GM19193 (cell line): ENCODE measurements around the gene SLC10A7.

Experiments
- POLR2A ChIP-seq: IDR thresholded peaks from 4 replicates; pipeline ENCODE4 v1.6.1; 2011; ENCODE audit not compliant: insufficient read depth, insufficient read length; ENCODE audit errors: extremely low read depth

Gene SLC10A7

GRCh38 chr4:146507632-146508031 is 14.1 kb downstream of the SLC10A7 start:
- TF ChIP-seq POLR2A = no peak

DNA sequence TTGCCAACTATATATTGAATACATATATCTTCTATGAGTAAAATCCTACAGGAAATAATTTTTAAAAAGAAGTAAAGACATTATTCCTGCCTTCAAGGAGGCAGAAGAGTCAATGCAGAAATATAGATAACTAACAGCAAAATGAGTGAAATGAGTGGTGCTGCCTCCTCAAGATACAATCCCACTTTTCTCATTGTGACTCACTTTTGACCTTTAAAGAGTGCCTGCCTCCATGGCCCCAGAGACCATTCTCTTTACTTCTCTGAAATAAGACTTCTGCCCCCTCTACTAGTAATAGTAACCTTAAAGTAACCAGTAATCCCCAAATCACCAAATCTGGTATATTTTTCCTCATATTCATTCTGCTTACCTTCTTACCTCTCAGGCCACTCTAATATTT is 15.5 kb downstream of the SLC10A7 start:
- TF ChIP-seq POLR2A = no peak

- no peak for TF ChIP-seq POLR2A
Observed at GRCh38 chr4:146500216-146500615, 21.5 kb downstream of the SLC10A7 start.

- TF ChIP-seq POLR2A = no peak
Observed at GRCh38 chr4:146498291-146498690, 23.4 kb downstream of the SLC10A7 start.

DNA sequence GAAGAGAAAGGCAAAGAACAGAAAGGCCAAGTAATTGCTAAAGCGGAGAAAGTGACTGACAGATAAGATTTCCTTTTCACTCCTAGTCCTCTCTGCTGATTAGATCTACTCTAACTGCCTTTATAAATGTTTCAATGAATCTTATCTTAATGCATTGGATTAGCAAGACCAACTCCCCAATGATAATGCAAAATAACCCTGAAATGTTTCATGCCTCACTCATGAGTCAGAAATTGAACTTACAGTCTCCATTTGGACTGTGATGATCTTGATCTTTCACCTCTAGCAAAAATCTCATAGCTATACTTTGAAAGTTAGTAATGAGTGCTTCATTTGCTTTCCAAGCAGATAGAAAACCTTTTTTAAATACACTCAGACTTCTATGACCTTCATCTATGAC is 26.5 kb downstream of the SLC10A7 start:
- no peak for TF ChIP-seq POLR2A

GRCh38 chr4:146494143-146494542 is 27.6 kb downstream of the SLC10A7 start:
- no peak for TF ChIP-seq POLR2A

- no peak for TF ChIP-seq POLR2A
Observed at GRCh38 chr4:146490106-146490505, 31.6 kb downstream of the SLC10A7 start.

- no peak for TF ChIP-seq POLR2A
Observed at GRCh38 chr4:146488495-146489174, 33.1 kb downstream of the SLC10A7 start.

GRCh38 chr4:146486565-146486964 is 35.2 kb downstream of the SLC10A7 start:
- no peak for TF ChIP-seq POLR2A

GRCh38 chr4:146485968-146486367 is 35.8 kb downstream of the SLC10A7 start:
- no peak for TF ChIP-seq POLR2A

- TF ChIP-seq POLR2A = no peak
Observed at GRCh38 chr4:146482788-146483187, 39.0 kb downstream of the SLC10A7 start.

GRCh38 chr4:146481246-146481645 is 40.5 kb downstream of the SLC10A7 start:
- TF ChIP-seq POLR2A = no peak

DNA sequence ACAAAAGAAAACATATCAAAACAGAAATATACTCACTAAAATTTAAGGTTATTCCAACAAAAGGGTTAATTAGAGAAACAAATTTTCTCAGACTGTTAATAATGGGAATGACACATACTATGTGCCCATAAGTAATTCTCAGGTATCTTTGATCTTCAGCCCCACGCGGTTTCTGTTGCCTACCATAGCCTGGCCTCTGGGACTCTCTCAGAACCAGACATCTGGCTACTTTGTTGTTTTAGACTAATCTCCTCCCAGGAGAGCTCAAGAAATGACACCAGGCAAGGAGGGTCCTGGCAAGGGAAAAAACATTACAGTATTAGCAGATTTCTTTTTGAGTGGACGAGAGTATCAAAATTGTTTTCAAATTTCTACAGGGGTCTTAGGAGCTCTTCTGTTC is 43.7 kb downstream of the SLC10A7 start:
- no peak for TF ChIP-seq POLR2A

- no peak for TF ChIP-seq POLR2A
Observed at GRCh38 chr4:146477054-146477453, 44.7 kb downstream of the SLC10A7 start.

DNA sequence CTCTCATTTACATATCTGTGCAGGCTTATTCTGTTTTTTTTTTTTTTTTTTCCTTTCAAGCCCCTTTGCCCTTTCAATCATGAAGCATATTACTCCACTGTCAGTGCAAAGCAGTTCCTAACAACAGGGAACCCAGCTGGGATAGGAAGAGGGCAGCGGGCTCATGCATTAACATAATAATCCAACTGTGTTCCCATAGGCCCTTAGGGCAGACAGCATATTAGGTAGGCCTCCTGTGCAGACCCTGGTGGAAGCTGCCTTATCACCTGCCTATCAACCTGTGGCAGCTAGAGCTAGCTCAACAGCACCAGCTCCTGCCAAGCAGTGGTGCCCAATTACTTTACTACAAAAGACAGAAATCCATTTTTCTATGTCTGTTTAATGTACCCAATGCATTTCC is 49.3 kb downstream of the SLC10A7 start:
- TF ChIP-seq POLR2A = no peak

GRCh38 chr4:146470604-146471003 is 51.1 kb downstream of the SLC10A7 start:
- no peak for TF ChIP-seq POLR2A

DNA sequence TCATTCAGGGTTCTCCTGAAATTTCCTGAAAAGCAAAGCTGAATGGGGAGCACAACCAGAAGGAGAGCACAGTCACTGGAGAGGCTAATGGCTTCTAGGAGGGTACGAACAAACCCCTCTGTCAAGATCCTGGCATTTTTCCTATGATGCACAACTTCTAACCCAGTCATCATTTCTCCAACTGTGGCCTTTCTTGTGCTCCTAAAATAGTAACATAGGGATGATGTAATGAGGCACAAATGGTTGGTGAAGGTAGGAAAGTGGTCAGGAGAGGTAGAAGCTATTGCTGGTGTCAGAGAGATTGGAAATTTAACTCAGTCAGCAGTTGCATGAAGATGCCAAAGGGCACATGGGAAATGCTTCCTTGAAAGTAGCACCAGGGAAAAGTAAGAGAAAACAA is 52.7 kb downstream of the SLC10A7 start:
- no peak for TF ChIP-seq POLR2A
